Vagina (tissue), 2 donors: ENCODE measurements around the gene PPP1R3F.

Experiments
- POLR2A ChIP-seq, 2 donors: fragments of 450-650 bp; IDR thresholded peaks; one replicate each; pipeline ENCODE4 v1.6.1; 2017; ENCODE audit warnings: antibody characterized with exemption in 2 of 2, mild to moderate bottlenecking in 2 of 2, moderate library complexity in 2 of 2
- TF ChIP-seq, protein P1 (sequence below), 3 experiments: fragments of 450-650 bp in 2 of 3; fragments of 200-600 bp in 1 of 3; sonication (generic) in 1 of 3; IDR thresholded peaks; one replicate each; pipeline ENCODE4 v1.5.1; 2017 to 2019; ENCODE audit warnings: antibody characterized with exemption in 3 of 3, mild to moderate bottlenecking in 2 of 3, moderate library complexity in 2 of 3

DNA sequence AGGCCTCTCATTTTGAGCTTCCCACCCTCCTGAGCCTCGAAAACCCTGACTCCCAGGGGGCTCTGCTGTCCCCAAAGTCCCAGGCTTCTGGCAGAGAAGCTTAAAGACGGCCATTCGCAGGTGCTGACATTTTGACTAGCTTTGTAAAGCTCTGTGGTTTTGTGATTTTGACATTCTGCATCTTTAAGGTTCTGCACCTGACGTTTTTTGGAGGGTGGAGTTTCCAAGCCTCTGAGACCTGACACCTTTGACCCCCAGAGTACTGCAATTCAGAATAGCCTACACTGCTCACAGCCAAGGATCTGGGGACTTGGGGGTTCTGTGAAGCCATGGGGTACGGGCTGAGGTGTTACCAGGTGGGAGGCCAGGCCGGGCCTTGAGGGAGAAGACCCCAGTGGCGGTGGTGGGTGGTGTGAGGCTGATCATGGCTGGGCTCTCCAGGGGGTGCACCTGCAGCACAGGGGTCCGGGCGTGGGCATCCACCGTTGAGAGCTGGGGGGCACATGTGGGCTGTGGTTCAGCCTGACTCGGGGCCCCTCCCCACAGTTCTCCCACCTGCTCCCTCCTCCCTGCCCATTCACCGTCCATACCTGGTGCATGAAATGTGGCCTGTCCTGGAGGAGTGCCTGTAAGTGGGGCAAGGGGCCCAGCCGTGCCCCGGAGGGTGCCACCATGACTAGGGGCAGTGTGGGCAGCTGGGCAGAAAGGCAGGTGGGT lies 12.4 kb upstream of the PPP1R3F start:
- TF ChIP-seq, protein P1, sequence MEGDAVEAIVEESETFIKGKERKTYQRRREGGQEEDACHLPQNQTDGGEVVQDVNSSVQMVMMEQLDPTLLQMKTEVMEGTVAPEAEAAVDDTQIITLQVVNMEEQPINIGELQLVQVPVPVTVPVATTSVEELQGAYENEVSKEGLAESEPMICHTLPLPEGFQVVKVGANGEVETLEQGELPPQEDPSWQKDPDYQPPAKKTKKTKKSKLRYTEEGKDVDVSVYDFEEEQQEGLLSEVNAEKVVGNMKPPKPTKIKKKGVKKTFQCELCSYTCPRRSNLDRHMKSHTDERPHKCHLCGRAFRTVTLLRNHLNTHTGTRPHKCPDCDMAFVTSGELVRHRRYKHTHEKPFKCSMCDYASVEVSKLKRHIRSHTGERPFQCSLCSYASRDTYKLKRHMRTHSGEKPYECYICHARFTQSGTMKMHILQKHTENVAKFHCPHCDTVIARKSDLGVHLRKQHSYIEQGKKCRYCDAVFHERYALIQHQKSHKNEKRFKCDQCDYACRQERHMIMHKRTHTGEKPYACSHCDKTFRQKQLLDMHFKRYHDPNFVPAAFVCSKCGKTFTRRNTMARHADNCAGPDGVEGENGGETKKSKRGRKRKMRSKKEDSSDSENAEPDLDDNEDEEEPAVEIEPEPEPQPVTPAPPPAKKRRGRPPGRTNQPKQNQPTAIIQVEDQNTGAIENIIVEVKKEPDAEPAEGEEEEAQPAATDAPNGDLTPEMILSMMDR (IDR thresholded peaks at IDR 0.05) = no peak
- no peak for TF ChIP-seq POLR2A (IDR thresholded peaks at IDR 0.05)
